Common myeloid progenitor, CD34-positive (primary cell): Measurements from ENCODE around the gene HTRA3.

ENCODE experiments used
- CTCF ChIA-PET: fragments of 350-600 bp; sonication (Branson Sonifier 250); formaldehyde crosslinking; loops from one replicate; lab custom pipeline; 2021; ENCODE audit warnings: antibody characterized with exemption; lab: Charles Lee
- POLR2A ChIA-PET: fragments of 350-600 bp; sonication (Branson Sonifier 250); formaldehyde crosslinking; loops from one replicate; lab custom pipeline; 2021; ENCODE audit warnings: antibody characterized with exemption; lab: Charles Lee
- DNase-seq, 3 donors: peaks; one replicate each; pipeline versions ENCODE4 v3.0.0 to v3.0.0-alpha.2; 2013
- H3K27ac ChIP-seq, 2 experiments: 1 replicate in 1 of 2; 2 replicates in 1 of 2; pipeline ENCODE4 v1.7.0; 2013; ENCODE audit warnings: inconsistent platforms in 2 of 2, low read length in 2 of 2, mild to moderate bottlenecking in 2 of 2, low read depth in 1 of 2, moderate library complexity in 1 of 2; ENCODE audit not compliant: severe bottlenecking in 2 of 2, insufficient read depth in 1 of 2, poor library complexity in 1 of 2
- H3K27me3 ChIP-seq, 5 experiments: replicated peaks in 2 of 5; 1 replicate in 3 of 5; 2 replicates in 2 of 5; pipeline versions ENCODE4 v1.6.1 to v1.7.0; 2013; ENCODE audit warnings: low read length in 4 of 5, mild to moderate bottlenecking in 2 of 5, moderate library complexity in 2 of 5, inconsistent platforms in 1 of 5; ENCODE audit not compliant: insufficient read depth in 5 of 5, control insufficient read depth in 4 of 5
- H3K36me3 ChIP-seq, 4 experiments: 1 replicate in 2 of 4; 2 replicates in 2 of 4; pipeline versions ENCODE4 v1.6.1 to v1.7.0; 2013; ENCODE audit warnings: low read length in 3 of 4, control low read depth in 1 of 4, mild to moderate bottlenecking in 1 of 4; ENCODE audit not compliant: control insufficient read depth in 4 of 4, insufficient read depth in 4 of 4
- H3K4me1 ChIP-seq, 4 experiments: 1 replicate in 3 of 4; 2 replicates in 1 of 4; pipeline versions ENCODE4 v1.6.1 to v1.7.1; 2013; ENCODE audit warnings: low read length in 3 of 4, mild to moderate bottlenecking in 3 of 4, control low read depth in 1 of 4, inconsistent platforms in 1 of 4, moderate library complexity in 1 of 4; ENCODE audit not compliant: control insufficient read depth in 4 of 4, insufficient read depth in 4 of 4; ENCODE audit errors: control extremely low read depth in 1 of 4
- H3K4me3 ChIP-seq, 7 experiments: 1 replicate in 4 of 7; 2 replicates in 3 of 7; pipeline versions ENCODE4 v1.5.1 to v1.7.0; 2013; ENCODE audit warnings: mild to moderate bottlenecking in 7 of 7, low read length in 6 of 7, moderate library complexity in 6 of 7, inconsistent platforms in 2 of 7, low read depth in 2 of 7, control low read depth in 1 of 7; ENCODE audit not compliant: insufficient read depth in 4 of 7, control insufficient read depth in 1 of 7; ENCODE audit errors: extremely low read depth in 1 of 7
- H3K9me3 ChIP-seq, 5 experiments: 1 replicate in 4 of 5; 2 replicates in 1 of 5; pipeline versions ENCODE4 v1.6.1 to v1.7.1; 2013; ENCODE audit warnings: low read length in 4 of 5, mild to moderate bottlenecking in 2 of 5, inconsistent platforms in 1 of 5, low read depth in 1 of 5, moderate library complexity in 1 of 5; ENCODE audit not compliant: control insufficient read depth in 4 of 5, insufficient read depth in 2 of 5; ENCODE audit errors: control extremely low read depth in 1 of 5
- WGBS: methylation state at CpG from one replicate; pipeline ENCODE4 v1.1.5; 2013; ENCODE audit not compliant: insufficient coverage; 5-methylcytosine and 5-hydroxymethylcytosine counted together

Gene HTRA3

DNA sequence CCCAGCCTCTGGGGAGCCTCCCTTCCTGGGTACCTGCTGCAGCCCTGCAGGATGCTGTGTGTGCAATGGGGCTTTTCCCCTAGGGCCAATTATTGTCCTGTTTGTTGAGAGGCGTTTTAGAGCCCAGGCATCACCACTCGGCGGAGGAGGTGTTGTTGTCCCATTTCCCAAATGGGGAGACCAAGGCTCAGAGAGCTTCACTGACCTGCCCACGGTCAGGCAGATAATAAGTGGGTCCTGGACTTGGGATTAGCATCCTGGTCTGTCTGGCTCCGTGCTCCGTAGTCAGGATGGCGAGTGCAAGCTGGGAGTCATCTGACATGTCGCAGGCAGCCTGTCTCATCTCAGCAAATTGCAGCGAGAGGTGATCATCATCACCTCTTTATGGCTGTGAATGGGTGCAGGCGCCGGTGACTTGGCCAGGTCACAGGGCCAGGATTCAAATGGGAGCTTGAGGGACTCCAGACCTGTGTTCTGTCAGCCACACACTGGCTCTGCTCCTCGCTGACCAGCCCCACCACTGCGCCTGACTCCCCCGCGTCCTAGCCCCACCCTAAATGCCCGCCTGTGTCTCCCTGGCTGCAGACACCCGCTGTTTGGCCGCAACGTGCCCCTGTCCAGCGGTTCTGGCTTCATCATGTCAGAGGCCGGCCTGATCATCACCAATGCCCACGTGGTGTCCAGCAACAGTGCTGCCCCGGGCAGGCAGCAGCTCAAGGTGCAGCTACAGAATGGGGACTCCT is 16.6 kb downstream of the HTRA3 start:
- Histone ChIP-seq H3K4me3 (no peak overlapping the region), H3K27me3 (no peaks in the 10 kb centered on the region), H3K4me1 (peaks cover 0 to 21% (median 20%) of the 10 kb centered on the region in 4 experiments), H3K9me3 (no peaks in the 10 kb centered on the region), H3K36me3 (peaks cover 0 to 17% (median 2%) of the 10 kb centered on the region in 4 experiments), H3K27ac (no peak overlapping the region)
- ChIA-PET POLR2A (no interaction called here), CTCF (interaction anchor here (1.1 to 1.4 kb wide), 3 partner anchors 10 to 37 kb away, joined by 3 to 5 read pairs (median 4); no protein-coding TSS in a partner anchor)
- WGBS = 97% methylated on average over 23 of the region's 23 CpGs
- DNase-seq = no peak

DNA sequence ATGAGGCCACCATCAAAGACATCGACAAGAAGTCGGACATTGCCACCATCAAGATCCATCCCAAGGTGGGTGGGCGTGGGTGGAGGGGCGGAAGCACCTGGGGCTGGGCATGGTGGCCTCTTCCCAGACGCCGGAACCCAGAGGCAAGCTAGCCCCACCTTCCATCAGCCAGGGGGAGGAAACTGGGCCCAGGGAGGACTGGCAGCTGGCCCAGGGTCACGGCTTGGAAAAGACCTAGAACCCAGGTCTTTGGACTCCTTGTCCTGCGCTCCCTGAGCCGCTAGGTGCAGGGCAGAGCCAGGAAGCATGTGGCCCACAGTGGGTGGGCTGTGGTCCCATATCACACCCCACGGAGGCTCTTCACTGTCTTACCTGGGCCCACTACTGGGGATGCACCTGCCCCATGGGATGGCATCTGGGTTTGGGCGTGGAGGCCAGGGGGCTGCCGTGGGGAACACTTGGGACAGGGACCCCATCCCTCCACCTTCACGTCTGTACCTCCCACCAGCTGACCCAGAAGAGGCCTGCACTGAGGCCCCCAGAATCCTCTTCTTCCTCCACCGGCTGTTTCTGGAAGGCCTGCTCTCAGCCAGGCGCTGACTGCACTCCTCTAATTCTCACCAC is 17.3 kb downstream of the HTRA3 start:
- 98% methylated on average over 9 of the region's 15 CpGs for WGBS
- POLR2A ChIA-PET = no interaction called here
- no peak overlapping the region for H3K4me3 ChIP-seq

DNA sequence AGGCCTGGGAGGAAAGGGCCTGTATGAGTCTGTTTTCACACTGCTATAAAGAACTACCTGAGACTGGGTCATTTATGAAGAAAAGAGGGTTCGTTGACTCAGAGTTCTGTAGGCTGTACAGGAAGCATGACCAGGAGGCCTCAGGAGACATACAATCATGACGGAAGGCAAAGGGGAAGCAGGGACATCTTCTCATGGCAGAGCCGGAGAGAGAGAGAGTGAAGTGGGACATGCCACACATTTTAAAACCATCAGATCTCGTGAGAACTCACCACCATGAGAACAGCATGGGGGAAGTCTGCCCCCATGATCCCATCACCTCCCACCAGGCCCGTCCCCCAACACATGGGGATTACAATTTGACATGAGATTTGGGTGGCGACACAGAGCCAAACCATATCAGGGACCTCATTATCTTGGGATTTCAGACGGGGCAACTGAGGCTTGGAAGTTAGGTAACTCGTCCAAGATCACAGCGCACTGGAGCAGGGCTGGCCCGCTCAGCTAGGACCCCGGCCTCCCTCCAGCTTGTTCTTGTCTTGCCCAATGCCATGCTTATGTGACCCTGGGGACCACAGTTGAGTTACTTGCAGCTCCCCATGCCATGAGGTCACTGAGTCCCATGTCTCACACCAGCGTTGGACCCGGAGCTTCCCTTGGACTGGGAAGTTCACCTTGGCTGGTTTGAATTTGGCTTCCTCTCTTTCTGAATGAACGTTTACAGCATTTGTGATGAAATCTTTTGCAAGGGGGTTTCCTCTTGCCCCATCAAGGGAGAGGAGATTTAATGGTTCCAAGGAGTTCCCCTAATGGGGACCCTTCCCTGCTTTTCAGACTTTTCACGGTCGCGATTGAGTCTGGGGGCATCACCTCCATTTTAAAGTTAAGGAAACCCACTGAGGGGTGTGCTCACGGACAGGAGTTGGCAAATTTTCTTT is 18.1 kb downstream of the HTRA3 start:
- no peak for DNase-seq
- H3K27me3 ChIP-seq = no peaks in the 10 kb centered on the region
- H3K36me3 ChIP-seq = peaks cover 0 to 22% (median 3%) of the 10 kb centered on the region in 4 experiments
- WGBS = 98% methylated on average over 14 of the region's 18 CpGs
- H3K27ac ChIP-seq = no peak overlapping the region
- H3K9me3 ChIP-seq = no peaks in the 10 kb centered on the region
- no peak overlapping the region for H3K4me3 ChIP-seq
- peaks cover 0 to 14% (median 12%) of the 10 kb centered on the region in 4 experiments for H3K4me1 ChIP-seq
- CTCF ChIA-PET = interaction anchor here (1.7 kb wide), 1 partner anchor 45 kb away, joined by 4 read pairs; no protein-coding TSS in a partner anchor
- POLR2A ChIA-PET = no interaction called here

More for the DNA sequence above, 17.3 kb downstream of the HTRA3 start:
- CTCF ChIA-PET = interaction anchor here (1.4 kb wide), 1 partner anchor 19 kb away, joined by 5 read pairs; no protein-coding TSS in a partner anchor
- H3K36me3 ChIP-seq = peaks cover 0 to 24% (median 2%) of the 10 kb centered on the region in 4 experiments
- H3K4me1 ChIP-seq = peaks cover 0 to 21% (median 19%) of the 10 kb centered on the region in 4 experiments
- H3K27ac ChIP-seq = no peak overlapping the region
- DNase-seq = no peak
- no peaks in the 10 kb centered on the region for H3K9me3 ChIP-seq
- H3K27me3 ChIP-seq = no peaks in the 10 kb centered on the region

DNA sequence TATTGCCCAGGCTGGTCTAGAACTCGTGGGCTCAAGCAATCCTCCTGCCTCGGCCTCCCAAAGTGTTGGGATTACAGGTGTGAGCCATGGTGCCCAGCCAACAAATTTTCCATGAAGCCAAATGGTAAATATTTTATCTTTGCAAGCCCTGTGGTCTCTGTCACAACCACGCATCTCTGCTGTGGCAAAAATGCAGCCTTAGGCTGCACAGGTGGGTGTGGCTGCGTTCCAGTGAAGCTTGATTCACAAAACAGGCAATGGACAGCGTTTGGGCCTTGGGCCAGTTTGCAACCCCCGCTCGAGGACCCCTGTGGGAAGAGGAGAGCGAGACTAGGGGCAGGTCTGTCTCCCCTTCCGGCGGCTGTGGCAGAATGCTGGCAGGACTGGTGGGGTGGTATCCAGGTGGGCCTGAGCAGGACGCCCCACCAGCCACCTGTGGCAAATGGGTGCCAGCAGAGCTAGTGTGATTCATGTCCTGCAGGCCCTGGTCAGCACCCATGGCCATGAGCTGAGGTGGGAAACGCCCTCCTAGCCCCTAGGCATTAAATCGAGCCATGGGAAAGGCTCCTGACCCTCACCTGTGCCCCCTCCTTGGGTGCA is 19.7 kb downstream of the HTRA3 start:
- no peaks in the 10 kb centered on the region for H3K27me3 ChIP-seq

DNA sequence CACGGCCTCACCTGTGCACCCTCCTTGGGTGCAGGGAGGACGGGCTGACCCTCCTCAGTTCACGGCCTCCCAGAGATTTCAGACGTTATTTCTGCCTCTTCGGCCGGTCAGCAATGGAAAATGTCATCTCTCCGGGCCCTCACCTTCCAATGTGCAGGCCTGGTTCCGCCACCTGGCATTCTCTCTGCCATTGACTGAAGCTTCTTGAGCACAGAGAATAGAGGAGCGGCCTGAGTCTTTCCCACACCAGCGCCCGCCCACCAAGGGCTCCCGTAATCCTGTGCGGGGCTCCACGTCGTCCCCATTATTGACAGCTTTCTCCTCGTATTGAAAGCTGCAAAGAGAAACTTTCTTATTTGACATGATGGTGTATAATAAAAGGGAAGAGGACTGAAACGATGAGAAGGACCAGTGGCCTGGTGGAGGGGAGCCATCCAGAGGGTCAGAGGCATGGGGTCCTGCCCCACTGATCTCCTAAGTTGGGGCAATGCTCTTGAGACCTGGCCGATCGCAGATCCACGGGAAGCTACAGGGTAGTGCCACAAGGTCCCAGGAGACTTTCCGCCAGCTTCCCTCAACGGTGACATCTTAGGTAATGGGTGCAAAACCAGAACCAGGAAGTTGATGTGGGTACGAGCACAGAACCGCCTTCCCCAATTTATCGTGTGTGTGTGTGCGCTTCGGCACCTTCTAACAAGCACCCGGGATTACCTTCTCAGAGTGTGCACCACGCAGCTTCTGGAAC is 20.6 kb downstream of the HTRA3 start:
- no peak overlapping the region for H3K27ac ChIP-seq
- no peak overlapping the region for H3K4me3 ChIP-seq
- no peak for DNase-seq
- ChIA-PET POLR2A (no interaction called here), CTCF (interaction anchor here (0.9 kb wide), 1 partner anchor 14 kb away, joined by 3 read pairs; no protein-coding TSS in a partner anchor)
- no peaks in the 10 kb centered on the region for H3K9me3 ChIP-seq
- WGBS = 93% methylated on average over 23 of the region's 29 CpGs
- H3K4me1 ChIP-seq = no peaks in the 10 kb centered on the region
- no peaks in the 10 kb centered on the region for H3K27me3 ChIP-seq
- H3K36me3 ChIP-seq = peaks cover 2 to 15% (median 5%) of the 10 kb centered on the region in 4 experiments

More for the DNA sequence above, 19.7 kb downstream of the HTRA3 start:
- ChIA-PET POLR2A (interaction anchor here (0.6 kb wide), 1 partner anchor 90 kb away, joined by 3 read pairs; no protein-coding TSS in a partner anchor), CTCF (interaction anchor here (1.7 kb wide), 1 partner anchor 47 kb away, joined by 4 read pairs; no protein-coding TSS in a partner anchor)
- Histone ChIP-seq H3K27ac (no peak overlapping the region), H3K4me3 (no peak overlapping the region), H3K4me1 (no peaks in the 10 kb centered on the region), H3K9me3 (no peaks in the 10 kb centered on the region), H3K36me3 (peaks cover 0 to 19% (median 5%) of the 10 kb centered on the region in 4 experiments)
- 97% methylated on average over 13 of the region's 13 CpGs for WGBS
- no peak for DNase-seq

DNA sequence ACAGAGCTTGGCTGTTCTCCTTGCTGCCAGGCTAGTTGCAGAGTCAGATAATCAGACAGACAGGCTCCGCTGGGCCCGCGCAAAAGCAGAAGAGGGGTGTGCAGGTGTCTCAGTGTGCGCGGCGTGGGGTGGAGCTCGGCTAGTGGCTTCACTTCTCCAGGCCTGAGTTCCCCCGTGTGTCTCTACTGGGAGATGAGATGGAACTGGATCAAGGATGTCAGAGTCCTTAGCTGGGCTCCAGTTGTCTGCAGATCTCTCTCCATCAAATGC is 21.1 kb downstream of the HTRA3 start:
- no peak overlapping the region for H3K4me3 ChIP-seq
- no peaks in the 10 kb centered on the region for H3K9me3 ChIP-seq
- peaks cover 0 to 5% (median 5%) of the 10 kb centered on the region in 4 experiments for H3K4me1 ChIP-seq
- WGBS = 87% methylated on average over 8 of the region's 8 CpGs
- no peak for DNase-seq
- H3K27ac ChIP-seq = no peak overlapping the region
- H3K27me3 ChIP-seq = no peaks in the 10 kb centered on the region
- ChIA-PET POLR2A (no interaction called here), CTCF (interaction anchor here (0.9 kb wide), 1 partner anchor 14 kb away, joined by 3 read pairs; no protein-coding TSS in a partner anchor)
- H3K36me3 ChIP-seq = peaks cover 2 to 19% (median 6%) of the 10 kb centered on the region in 4 experiments
